ENCODE measurements around the gene TMEM59L. TPM values are rescaled to one million over a fixed set of nuclear protein-coding genes. Genes with fewer than 3 reads are reported as not detected.

The TMEM59L gene
- total RNA-seq, 3 donors from 2014 or later (not counting 1 experiment from before 2014, with no cell fraction given) = not detected

Other genes starting within 250 kb of the TMEM59L start
- gene GDF15, start 226.7 kb upstream of the TMEM59L start, total RNA-seq = 1 to 10 TPM in 1 of 3 donors, under 1 TPM in 1, not detected in 1; 0.85 to 1.5 TPM
- 10 to 100 TPM in 2 of 3 donors, 1 to 10 TPM in 1; 3.9 to 28.2 (median 12.0) TPM for gene LRRC25, start 215.2 kb upstream of the TMEM59L start, total RNA-seq
- 100 to 1,000 TPM; 137 to 169 (median 158) TPM for gene SSBP4, start 193.5 kb upstream of the TMEM59L start, total RNA-seq
- gene ISYNA1, start 174.7 kb upstream of the TMEM59L start, total RNA-seq = 10 to 100 TPM; 39.7 to 53.6 (median 40.1) TPM
- 10 to 100 TPM; 61.1 to 64.3 (median 63.8) TPM for gene ELL, start 90.8 kb upstream of the TMEM59L start, total RNA-seq
- gene FKBP8, start 69.3 kb upstream of the TMEM59L start, total RNA-seq = 100 to 1,000 TPM; 149 to 179 (median 162) TPM
- 10 to 100 TPM; 83.2 to 88.8 (median 86.9) TPM for gene KXD1, start 55.0 kb upstream of the TMEM59L start, total RNA-seq
- gene UBA52, start 41.0 kb upstream of the TMEM59L start, total RNA-seq = 1,000 to 10,000 TPM; 1,016 to 1,271 (median 1,271) TPM
- 10 to 100 TPM; 80.6 to 86.9 (median 85.3) TPM for gene REX1BD, start 24.1 kb upstream of the TMEM59L start, total RNA-seq
- gene CRLF1, start 6.1 kb upstream of the TMEM59L start, total RNA-seq = not detected
- 10 to 100 TPM in 1 of 3 donors, 1 to 10 TPM in 2; 8.0 to 11.5 (median 9.6) TPM for gene KLHL26, start 24.2 kb downstream of the TMEM59L start, total RNA-seq
- gene CRTC1, start 70.8 kb downstream of the TMEM59L start, total RNA-seq = 10 to 100 TPM; 14.1 to 17.0 (median 14.3) TPM
- gene COMP, start 178.4 kb downstream of the TMEM59L start, total RNA-seq = not detected
- 100 to 1,000 TPM; 123 to 140 (median 138) TPM for gene UPF1, start 219.1 kb downstream of the TMEM59L start, total RNA-seq

Data from natural killer cell (primary cell).